OCI-M1 (cell line): ENCODE measurements around the gene HAUS8.
"Not testable (repeated sequence)": the region's sequence is repeated elsewhere in the genome, so short reads cannot be mapped to it uniquely, and the experiment has no call there.

Source experiments
- DNase-seq: peaks from one replicate; lab custom pipeline; 2025; lab: John Stamatoyannopoulos, UW

The HAUS8 gene

DNA sequence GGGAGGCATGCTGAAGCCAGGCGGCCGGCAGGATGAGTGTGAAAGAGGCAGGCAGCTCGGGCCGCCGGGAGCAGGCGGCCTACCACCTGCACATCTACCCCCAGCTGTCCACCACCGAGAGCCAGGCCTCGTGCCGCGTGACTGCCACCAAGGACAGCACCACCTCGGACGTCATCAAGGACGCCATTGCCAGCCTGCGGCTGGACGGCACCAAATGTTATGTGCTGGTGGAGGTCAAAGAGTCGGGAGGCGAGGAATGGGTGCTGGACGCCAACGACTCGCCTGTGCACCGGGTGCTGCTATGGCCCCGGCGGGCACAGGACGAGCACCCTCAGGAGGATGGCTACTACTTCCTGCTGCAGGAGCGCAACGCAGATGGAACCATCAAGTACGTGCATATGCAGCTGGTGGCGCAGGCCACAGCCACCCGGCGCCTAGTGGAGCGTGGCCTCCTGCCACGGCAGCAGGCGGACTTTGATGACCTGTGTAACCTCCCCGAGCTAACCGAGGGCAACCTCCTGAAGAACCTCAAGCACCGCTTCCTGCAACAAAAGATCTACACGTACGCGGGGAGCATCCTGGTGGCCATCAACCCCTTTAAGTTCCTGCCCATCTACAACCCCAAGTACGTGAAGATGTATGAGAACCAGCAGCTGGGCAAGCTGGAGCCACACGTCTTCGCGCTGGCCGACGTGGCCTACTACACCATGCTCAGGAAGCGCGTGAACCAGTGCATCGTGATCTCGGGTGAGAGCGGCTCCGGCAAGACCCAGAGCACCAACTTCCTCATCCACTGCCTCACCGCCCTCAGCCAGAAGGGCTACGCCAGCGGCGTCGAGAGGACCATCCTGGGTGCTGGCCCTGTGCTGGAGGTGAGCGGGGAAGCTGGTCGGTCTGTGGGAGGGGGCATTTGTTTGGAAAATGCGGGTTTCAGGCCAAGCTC, 26.7 kb upstream of the HAUS8 start:
- no peak for DNase-seq

DNA sequence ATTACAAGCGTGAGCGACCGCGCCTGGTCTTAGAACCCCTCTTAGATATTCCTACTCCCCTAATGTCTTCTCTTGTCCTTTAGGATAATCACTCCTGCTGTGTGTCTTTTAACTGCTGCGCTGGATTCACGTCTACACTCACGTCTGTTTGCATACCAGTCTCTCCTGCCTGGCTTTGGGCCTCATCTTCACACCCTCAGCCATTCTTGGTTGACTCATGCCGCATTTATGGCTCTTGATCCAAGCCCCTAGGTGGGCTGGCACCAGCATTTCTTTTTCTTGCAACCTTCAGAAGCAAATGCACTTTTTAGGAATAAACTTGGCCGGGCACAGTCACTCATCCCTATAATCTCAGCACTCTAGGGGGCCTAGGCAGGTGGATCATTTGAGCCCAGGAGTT, 23.1 kb upstream of the HAUS8 start:
- no peak for DNase-seq

DNA sequence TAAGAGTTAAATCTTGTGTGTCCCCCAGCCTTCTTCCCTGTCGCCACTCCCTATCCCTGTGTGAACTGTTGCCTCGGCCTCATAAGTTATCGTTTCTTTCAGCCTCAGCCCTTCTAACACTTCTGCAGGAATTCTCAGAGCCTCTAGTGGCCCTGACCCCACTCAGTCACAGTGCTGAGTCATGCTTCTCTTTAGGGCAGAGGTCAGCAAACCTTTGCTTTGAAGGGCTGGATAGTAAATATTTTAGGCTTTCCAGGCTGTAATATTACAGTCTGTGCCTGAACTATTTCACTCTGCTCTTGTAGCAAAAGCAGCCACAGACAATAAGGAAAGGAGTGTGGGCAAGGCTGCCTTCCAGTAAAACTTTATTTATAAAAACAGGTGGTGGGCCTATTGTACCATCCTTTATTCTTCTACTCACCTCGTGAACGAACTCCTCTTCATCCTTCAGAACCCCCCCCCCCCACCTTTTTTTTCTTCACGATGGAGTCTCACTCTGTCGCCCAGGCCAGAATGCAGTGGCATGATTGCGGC, 22.4 kb upstream of the HAUS8 start:
- peak; percentile 54 for DNase-seq

DNA sequence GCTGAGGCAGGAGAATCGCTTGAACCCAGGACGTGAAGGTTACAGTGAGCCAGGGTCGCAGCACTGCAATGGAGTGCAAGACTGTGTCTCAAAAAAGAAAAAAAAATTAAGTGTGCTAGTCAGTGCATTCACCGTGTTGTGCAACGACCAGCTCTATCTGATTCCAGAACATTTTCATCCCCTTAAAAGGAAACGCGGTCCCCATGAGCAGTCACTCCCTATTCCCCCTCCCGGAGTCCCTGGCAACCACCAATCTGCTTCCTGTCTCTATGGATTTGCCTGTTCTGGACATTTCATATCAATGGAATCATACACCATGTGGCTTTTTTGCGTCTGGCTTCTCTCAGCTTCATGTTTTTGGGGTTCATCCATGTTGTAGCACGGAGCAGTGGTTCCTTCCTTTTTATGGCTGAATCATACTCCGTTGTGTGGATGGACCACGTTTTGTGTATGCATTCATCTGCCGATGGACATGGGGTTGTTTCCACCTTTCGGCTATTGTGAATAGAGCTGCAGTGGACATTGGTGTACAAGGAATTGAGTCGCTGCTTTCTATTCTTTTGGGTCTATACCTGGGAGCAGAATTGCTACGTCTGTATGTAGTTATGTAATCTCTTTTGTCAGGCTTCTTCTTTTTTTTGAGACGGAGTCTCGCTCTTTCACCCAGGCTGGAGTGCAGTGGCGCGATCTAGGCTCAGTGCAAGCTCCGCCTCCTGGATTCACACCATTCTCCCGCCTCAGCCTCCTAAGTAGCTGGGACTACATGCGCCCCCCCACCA, 20.1 kb upstream of the HAUS8 start:
- no peak for DNase-seq

DNA sequence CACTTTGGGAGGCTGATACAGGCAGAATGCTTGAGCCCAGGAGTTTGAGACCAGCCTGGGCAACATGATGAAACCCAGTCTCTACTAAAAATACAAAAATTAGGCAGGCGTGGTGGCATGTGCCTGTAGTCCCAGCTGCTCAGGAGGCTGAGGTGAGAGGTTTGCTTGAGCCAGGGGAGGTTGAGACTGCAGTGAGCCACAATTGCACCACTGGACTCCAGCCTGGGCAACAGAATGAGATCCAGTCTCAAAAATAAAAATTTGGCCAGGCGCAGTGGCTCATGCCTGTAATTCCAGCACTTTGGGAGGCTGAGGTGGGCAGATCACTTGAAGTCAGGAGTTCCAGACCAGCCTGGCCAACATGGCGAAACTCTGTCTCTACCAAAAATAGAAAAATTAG, 19.4 kb upstream of the HAUS8 start:
- not testable (repeated sequence) for DNase-seq

DNA sequence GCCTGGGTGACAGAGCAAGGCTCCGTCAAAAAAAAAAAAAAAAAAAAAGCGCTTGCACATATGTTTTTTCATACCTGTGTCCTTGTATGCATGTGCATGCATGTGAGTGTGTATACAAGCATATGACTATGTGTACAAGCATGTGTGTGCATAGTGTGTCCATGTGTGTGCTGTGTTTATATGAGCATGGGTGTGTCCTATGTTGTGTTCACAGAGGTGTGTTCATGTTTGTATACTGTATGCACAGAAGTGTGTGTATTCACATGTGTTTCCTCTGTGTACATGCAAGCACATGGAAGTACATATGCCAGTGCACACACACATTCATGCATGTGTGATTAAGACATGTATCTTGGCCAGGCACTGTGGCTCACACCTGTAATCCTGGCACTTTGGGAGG, 17.4 kb upstream of the HAUS8 start:
- DNase-seq: no peak

DNA sequence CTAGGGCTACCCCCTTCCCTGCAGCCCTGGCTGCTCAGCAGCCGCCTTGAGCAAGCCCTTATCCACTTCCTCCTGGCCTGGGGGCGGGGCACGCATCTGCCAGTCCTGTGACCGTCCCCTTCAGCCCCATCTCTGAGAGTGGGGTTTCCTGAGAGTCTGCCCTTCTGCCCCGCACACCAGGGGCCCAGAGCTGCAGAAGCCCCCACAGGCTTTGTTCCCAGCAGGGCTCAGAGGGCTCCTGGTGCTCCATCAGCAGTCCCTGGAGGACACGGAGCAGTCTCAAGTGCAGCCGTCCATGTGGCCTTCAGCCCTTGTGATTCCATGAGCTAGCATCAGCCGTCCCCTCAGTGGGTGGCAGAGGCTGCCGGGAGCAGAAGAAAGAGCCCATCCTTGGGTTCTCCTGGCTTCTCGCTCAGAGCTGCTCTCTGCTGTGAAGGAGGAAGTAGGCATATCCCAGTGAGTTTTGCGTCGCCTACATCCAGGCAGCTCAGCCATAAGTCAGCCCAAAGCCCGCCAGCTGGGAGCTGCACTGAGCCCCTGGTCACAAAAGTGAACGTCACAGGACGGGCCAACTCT, 16.6 kb upstream of the HAUS8 start:
- peak; percentile 29 for DNase-seq

DNA sequence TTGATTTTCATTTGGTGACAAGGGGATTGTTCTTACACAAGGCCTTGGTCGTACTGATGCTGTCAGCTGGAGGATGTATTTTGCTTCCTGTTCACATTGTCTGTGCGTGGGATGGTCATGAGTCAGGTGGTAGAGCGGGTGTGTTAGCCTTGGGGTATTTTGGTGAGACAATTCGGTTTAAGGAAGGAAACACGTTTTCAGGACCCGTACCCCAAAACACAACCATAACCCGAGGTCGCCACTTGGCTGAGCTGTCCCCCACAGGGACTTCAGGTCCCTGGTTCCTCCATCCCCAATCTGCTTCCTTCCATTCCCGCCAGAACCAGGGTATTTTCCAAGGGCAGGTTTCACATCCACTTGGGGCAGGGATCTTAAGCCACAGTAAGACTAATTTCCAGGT, 15.3 kb upstream of the HAUS8 start:
- DNase-seq: no peak

DNA sequence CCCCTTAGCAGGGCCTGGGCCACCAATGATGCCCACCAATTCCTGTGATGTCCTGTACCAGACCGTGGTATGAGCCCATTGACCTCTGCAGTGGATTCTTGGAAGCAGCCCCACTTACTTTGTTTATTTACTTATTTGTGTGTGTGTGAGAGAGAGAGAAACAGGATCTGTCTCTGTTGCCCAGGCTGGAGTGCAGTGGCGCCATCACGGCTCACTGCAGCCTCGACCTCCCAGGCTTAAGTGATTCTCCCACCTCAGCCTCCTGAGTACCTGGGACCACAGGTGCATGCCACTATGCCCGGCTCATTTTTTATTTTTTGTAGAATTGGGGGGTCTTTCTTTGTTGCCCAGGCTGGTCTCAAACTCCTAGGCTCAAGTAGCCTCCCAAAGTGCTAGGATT, 13.3 kb upstream of the HAUS8 start:
- no peak for DNase-seq

DNA sequence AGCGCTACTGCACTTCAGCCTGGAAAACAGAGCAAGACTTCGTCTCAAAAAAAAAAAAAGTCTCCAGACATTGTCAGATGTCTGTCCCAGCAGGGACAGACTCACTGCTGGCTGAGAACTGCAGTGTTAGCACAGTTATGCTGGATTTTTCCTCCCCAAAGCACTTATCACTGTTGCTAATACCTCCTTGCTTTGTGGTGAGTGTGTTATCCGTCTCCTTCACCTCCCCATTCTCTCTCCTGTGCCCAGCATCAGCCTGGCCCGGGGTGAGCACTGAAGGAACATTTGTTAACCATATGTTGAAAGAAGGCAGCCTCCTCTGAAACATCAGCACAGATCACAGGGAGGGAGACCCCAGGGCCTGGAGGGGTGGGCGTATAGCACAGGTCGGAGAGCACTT, 11.6 kb upstream of the HAUS8 start:
- no peak for DNase-seq

DNA sequence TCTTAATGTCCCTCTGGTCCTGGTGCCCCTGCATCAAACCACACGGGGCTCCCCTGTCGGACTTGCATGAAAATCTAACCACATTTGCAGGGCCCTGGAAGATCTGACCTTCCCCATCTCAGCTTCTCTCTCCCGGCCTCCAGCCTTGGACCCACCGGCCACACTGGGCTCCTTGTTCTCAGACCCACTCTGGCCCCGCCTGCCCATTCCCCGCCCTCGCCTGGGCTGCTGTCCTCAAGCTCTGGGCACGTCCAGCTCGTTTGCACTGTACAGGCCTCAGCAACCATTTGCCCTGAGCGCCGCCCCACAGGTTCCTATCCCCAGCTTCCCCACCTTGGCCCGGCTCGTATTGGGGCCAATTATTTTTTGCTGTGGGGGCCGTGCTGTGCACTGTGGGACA, 10.9 kb upstream of the HAUS8 start:
- DNase-seq: no peak

DNA sequence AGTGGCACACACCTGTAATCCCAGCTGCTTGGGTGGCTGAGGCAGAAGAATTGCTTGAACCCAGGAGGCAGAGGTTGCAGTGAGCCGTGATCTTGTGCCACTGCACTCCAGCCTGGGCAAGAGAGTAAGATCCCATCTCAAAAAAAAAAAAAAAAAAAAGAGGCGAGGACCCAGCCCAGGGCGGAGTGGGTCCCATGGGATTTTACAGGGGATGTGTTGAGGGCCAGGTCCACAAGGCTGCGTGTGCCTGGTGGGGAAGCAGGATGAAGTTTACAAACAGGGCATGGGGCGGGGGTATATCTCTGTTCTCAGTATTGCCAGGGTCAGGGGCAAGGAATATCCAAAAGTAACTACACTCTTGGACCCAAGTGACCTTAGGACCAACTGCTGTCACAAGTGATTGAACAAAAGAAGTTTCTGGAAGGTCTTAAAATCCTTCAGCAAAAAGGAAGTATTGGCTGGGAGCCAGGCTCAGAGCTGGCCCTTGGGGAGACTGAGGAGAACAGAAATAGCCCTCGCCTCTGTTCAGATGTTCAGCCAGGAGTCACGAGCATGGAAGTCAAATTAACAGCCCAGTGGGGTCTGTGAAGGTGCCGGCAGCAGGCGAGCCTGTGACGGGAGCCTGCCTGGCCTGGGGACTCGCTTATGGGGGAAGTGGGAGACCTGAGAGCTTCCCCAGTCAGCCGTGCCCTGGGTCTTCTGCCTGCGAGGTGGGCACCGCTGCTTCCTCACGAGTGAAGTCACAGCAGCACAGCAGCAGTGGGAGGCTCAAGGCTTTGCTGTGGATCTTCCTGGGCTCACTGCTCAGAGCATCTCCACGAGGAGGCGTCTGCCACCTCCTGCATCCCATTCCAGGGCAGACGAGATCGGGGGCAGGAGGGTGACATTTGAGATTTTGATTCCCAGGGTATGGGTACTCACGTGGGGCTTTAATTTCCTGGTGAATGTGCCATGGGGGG, 6.7 kb upstream of the HAUS8 start:
- DNase-seq: no peak

DNA sequence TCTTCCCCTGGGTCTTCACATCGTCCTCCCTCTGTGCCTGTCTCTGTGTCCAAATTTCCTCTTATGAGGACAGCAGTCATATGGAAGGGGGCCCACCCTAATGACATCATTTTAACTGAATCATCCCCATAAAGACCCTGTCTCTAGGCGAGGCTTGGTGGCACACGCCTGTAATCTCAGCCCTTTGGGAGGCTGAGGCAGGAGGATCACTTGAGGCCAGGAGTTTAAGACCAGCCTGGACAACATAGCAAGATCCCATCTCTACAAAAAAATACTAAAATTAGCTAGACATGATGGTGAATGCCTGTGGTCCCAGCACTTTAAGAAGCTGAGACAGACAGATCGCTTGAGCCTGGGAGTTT, 5.2 kb upstream of the HAUS8 start:
- DNase-seq: no peak

DNA sequence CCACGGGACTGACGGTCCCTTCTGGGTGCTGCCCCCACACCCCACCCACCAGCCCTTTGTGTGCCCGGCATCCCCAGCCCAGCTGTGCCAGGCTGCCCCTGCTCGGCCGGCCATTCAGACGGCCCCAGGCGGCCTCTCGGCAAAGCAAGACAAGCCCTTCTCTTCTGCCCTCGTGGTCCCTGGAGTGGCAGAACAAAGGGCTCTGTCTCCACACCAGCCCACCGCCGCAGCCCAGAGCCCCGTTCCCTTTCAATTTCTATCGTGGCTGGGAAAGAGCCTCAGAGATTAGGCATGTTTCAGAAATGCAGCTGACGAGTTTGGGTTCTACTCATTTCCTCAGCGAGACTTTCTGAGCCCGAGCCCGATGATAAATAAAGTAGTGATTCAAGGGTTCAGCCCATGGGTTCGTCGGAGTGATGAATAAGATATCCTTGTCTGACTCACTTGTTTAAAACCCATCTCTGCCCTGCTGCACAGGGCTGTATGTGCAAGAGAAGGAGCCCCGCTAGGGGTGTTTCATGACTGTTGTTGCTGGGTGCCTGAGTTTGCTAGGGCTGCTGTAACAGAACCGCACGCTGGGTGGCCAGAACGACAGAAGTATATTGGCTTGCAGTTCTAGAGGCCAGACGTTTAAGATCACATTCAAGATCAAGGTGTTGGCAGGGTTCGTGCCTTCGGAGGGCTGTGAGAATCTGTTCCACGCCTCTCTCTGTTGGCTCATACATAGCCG, 4.6 kb upstream of the HAUS8 start:
- DNase-seq: no peak

DNA sequence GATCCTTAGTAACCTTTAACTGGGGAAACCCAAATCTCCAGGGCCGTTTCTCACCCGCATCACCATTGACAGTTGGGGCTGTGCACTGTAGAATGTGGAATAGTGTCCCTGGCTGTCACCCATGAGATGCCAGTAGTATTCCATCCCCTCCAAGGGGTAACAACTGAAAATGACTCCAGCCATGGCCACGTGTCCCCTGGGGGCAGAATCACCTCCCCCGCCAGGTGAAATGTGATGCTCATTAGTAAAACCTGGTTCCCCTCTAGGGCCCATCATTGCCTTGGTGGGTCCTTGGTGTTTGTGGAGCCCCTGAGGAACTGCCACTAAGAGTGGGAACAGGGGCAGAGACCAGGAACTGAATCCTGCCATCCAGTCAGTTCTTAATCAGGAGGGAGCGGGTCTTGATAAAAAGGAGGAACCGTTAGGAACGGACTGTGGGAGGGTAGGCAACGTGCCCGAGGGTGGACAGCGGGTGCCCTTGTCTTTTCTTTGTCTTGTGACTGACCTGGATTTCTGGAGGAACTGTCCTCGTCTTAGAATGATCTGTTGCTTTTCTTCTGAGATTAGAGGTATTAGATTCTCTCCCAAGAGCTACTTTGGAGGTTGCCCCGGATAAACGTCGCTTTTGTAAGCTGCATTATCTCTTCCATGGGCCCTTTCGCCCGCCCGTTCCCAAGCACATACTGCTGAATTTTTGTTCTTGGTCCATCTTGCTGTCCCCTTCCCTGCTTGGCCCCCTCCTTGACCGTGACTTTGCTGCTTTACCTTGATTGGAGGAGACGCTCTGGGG, 3.9 kb upstream of the HAUS8 start:
- DNase-seq: no peak

DNA sequence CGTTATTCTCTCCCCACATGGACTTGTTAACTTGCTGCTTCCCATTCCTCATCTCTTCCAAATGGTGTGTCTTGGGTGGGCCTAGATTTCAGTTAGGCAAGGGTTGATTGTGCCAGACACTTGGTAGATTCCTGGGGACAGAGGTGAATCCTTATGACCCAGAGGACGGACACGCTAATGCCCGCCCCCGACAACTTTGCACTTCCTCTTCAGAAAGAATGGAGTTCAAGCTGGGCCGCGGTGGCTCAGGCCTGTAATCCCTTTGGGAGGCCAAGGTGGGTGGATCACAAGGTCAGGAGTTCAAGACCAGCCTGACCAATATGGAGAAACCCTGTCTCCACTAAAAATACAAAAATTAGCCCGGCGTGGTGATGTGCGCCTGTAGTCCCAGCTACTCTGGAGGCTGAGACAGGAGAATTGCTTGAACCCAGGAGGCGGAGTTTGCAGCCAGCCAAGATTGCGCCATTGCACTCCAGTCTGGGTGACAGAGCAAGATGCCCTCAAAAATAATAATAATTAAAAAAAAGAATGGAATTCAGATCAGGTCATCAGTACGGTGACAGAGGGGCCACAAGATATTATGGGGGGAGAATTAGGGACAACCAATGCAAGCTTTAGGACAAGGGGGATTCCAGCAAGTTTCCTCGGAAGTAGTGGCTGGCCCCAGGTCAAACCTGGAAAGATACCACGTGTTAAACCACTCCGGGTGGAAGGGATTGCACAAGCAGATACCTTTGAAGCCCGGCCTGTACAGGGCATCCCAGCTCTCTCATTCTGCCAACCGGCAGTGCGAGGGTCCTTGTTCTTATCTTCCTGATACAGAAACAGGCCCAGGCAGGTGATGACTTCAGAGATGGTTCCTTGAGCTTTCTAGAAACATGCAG, 3.0 kb upstream of the HAUS8 start:
- DNase-seq: no peak

DNA sequence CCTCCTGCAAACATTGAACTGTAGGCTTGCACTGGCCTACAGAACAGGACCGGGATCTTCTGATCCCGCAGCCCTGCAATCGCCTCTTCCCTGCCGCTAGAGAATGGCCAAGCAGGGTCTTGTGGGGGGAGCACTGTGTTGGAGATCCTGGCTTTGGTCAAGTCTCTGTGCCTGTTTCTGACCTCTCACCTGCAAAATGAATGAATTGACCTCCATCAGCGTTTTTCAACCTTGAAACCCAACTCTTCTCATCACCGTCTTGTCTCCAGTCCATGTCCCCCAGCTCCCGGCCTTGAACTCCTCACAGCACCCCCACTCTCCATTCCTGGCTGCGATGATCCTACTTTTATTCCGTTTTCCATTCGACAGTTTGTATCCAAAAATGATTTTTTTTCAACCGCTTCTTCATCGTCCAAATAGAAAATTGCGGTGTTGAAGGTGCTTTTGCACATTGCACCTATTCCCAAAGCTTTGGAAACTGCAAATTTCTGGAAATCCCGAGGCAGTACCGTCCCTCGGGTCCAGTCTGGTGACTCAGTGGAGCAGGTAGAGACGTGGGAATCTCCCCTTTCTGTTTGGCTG, 2.3 kb upstream of the HAUS8 start:
- DNase-seq: no peak

DNA sequence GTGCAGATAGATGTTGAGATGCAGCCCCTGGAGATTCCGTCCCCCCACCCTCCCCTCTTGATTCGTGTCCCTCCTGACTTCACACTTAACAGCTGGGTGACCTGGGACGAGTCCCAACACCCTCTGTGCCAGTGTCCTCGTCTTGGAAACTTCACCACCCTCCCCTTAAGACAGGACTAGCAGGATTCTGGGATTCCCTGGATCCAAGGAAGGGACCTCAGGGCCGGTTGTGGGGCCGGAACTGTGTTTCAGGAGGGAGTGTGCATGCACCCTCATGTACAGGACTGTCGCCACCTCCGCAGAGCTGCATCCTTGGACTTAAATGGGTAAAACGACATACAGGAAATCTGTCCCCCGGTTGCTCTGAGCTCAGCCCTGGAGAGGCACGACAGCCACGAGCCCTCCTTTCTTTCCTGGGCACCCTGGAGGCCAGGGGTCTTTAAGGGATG, 1.3 kb upstream of the HAUS8 start:
- peak; percentile 53 for DNase-seq
